NCI-H146 treated with DMSO at 0.1 percent for 48 hours (cell line): ENCODE results near the gene RPL27A.
"Not testable (repeated sequence)": the region's sequence is repeated elsewhere in the genome, so short reads cannot be mapped to it uniquely, and the experiment has no call there.

Experiments used
- DNase-seq: peaks from one replicate; lab custom pipeline; 2025; ENCODE audit not compliant: unreplicated experiment; lab: John Stamatoyannopoulos, UW

The RPL27A gene

GRCh38 chr11:8682303-8683114 lies at the start of gene RPL27A, which contains the start of gene TRIM66:
RPL27A (plus strand) TSS chr11:8682792; CDS start chr11:8682814, 22 bp downstream.
TRIM66 (minus strand) TSS chr11:8682665; CDS start chr11:8672274, 10,391 bp downstream.
- DNase-seq = peak; percentile 85

DNA sequence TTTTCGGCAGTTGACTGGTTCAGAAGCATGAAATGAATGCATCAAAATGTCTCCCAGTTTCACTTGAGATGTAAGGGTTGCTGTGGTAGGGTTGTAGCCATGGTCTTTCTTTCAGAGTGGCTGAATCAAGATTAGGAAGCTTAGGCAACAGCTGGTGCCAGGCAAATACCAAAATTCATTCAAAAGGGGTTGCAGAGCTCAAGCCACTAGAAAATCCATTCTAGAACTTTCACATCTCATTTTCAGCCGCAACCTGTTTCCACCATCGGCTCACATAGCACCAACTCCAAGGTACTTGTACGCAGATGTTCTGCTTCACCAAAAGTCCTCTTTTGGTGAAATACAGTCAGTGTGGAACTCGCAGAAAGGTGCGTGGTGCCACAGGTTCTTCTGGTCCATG lies 48.1 kb upstream of the RPL27A start:
- DNase-seq = no peak

DNA sequence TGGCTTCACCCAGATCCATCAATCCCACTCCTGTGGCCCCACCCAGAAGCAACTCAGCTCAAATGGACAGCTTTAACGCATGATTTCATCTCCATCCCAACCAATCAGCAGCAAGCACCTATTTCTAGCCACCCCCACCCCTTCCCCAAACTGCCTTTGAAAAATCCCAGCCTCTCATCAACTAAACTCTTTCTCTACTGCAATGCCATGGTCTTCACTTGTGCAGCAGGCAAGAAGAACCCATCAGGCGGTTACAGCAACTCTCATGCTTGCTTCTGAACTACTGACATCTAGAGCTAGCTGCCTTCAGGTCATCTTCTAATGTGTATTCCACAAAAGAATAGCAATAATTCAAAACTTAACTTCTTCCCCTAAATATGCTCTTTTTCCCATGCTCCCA lies 46.5 kb upstream of the RPL27A start:
- DNase-seq = no peak

DNA sequence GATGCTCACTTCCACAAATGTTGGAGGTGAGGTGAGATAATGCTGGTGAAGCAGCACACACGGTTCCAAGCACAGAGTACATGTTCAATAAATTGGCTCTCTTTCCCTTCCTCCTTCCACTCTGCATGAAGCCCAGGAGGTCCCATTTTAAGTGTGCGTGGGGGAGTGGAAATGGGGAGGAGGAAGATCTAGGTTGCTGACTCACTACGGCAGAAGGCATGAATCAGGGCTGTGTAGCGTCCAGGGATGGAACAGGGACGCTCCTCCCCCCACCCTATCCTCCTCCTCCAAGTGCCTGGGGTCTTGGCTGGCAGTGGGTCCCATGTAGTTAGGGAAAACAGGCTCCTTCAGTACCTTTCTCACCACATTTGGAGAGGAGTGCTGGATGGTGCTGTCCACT lies 44.3 kb upstream of the RPL27A start:
- no peak for DNase-seq

DNA sequence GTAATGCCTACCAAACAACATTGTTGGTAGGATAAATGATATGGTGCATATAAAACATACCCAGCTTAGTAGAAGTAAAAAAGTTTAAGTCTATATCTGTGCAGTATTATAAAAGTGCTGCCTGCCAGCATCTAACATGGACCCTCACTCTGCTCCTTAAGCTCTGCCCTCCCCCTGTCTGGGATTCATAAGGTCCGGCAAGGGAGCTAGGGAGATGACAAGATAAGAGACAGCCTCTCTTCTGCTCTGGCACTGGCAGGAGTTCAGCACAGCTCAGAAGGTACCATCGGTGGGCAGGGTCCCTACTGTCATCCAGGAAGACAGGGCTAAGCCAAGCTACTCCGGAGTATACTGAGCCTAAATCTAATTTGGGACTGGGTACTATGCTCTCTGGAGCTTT lies 42.9 kb upstream of the RPL27A start:
- no peak for DNase-seq

GRCh38 chr11:8640267-8640906 lies 42.2 kb upstream of the RPL27A start:
- no peak for DNase-seq

DNA sequence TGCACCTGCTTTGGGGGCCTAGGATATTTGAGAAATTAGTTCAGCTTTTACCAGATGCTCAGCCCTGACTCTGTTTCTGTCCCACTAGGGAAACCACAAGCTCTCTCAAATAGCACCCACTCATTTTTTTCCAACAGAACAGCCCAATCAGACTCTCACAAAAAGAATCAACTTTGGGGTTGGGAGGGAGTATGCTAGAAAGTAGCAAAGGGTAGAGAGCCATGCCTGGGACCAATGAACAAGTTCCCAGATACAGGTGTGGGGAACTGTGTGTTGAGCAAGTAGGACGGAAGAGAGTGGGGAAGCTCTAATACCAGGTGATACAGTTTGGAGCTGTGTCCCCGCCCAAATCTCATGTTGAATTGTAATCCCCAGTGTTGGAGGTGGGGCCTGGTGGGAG lies 41.3 kb upstream of the RPL27A start:
- DNase-seq = no peak

DNA sequence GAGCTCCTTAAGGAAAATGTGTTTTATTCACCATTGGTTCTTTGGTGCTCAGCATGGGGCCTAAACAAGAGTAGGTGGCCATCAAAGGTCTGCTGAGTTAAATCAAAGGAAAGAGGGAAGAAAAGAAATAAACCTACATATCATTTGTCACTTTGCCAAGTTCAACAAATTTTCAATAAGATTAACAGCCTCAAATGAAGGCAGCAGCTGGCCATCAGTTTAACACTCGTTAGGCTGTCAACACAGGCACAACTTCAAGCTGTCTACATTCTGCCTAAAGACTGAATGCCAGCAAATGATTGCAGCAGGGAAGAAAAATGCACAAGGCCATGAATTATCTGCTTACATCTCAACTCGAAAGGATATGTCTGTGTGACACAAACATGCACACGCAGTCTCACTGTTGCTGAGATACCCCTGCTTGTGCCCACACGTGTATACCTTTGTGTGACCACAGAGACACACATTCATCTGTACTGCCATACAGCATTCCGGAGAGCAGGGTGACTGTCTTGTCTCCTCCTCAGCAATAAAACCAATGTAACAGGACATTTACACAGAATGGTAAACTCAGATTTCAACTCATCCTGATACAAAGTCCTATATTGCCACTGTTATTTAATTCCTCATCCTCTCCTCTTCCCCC lies 40.3 kb upstream of the RPL27A start:
- no peak for DNase-seq

DNA sequence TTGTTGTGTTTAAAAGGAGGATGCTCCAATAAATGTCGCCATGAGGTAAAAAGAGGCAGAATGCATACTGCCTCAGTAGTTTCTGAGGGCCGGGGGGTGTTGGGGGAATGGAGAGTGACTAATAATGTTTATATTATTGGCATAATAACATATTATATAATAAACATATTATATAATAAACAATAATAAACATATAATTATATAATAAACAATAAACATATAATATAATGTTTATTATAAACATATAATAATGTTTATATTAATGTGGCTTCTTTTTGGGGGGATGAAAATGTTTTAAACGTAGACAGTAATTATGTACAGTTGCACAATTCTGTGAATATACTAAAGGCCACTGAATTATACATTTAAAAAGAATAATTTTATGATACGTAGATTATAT lies 35.7 kb upstream of the RPL27A start:
- DNase-seq = no peak

- DNase-seq = no peak
Measured at GRCh38 chr11:8649361-8649760, 33.2 kb upstream of the RPL27A start.

- no peak for DNase-seq
Measured at GRCh38 chr11:8650401-8650990, 32.1 kb upstream of the RPL27A start.

GRCh38 chr11:8652140-8652539 lies 30.5 kb upstream of the RPL27A start:
- DNase-seq = no peak

DNA sequence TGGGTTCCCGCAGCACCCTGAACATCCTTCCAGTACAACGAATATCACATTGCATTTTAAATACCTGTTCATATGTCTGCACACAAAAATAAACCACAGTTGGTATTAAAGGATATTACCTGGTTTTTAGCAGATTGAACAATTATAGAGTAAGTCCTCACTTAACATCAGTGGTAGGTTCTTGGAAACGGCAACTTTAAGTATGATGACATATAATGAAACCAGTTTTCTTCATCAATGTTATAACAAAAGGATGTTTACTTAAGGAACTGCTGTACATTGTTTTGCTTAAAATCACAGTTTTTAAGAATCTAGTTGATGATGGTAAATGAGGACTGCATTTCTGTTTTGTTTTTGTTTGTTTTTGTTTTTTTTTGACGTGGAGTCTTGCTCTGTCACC lies 28.1 kb upstream of the RPL27A start:
- DNase-seq = no peak

DNA sequence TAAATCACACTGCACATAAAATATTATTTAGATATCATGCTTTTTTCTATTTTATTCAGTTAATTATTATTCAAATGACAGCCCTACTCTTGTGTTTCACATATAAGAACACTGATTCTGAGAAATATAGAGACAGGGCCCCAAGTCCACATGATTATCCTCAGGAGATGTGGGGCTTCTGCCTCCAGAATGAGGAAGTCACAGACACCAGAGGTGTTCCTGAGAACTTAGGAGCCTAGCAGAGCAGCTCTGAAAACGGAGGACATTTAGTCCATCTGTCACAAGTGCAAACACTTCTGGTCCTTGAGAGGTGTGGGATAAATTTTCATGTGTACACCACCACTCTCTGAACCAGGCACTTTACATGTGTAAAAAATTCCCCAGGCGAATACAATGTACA lies 26.3 kb upstream of the RPL27A start:
- DNase-seq = no peak

- peak; percentile 13 for DNase-seq
Measured at GRCh38 chr11:8658321-8659057, 24.1 kb upstream of the RPL27A start.

GRCh38 chr11:8661001-8661795 lies 21.4 kb upstream of the RPL27A start:
- DNase-seq = no peak

- DNase-seq = no peak
Measured at GRCh38 chr11:8665222-8665621, 17.4 kb upstream of the RPL27A start.

DNA sequence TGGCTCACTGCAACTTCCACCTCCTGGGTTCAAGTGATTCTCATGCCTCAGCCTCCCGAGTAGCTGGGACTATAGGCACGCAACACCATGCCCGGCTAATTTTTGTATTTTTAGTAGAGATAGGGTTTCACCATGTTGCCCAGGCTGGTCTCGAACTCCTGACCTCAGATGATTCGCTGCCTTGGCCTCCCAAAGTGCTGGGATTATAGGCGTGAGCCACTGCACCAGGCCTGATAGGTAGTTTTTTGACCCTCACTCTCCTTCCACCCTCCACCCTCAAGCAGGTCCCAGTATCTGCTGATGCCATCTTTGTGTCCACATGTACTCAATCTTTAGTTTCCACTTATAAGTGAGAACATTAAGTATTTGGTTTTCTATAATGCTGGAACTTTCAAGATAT lies 12.5 kb upstream of the RPL27A start:
- DNase-seq = not testable (repeated sequence)

DNA sequence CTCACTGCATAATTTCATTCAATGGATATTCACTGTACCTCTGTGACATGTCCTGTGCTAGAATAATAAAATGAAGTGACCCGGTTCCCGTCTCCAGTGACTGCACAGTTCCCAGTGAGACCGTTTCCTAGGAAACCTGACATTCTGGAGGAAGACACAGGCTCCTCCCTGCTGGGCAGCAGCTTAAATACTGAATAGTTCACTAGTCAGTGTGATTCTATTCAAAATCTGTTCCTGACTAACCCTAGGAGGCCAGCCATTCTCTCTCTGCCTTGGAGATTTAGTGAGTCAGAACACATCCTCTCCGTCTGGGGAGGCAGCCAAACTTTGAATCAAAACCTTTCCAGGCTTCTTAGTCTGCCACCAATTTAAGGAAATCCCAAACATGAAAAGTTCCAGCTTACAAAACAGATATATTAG lies 11.4 kb upstream of the RPL27A start:
- DNase-seq = peak; percentile 59

- DNase-seq = no peak
Measured at GRCh38 chr11:8671651-8672062, 10.9 kb upstream of the RPL27A start.
